ENCODE measurements around the gene PTPRD.

DNA sequence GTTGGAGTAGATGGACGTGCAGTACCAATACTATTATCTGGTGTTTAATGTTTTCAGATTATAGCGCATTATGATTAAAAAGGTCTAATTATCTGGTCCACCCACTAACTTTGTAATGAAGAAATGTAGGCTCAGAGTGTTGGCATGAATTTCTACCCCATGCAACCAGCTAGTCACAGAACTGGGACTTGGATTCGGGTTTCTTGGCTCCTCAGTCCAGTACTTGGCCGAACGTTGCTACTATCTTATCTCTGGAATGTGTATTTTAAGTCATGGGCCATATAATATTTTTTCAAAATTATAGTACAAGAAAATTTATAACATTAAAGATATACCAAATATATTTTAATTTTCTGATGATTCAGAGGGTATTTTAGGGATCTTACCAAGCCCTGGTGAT, 2155.7 kb downstream of the PTPRD start:
- TF ChIP-seq ZNF274 (IDR thresholded peaks at IDR 0.05; ENCODE audit: low read depth, low read length): no peak
- TF ChIP-seq SUZ12 (IDR thresholded peaks at IDR 0.05; ENCODE audit: extremely low read depth, insufficient read depth, insufficient read length): no peak
